Measurements from ENCODE around the gene SAMD1. TPM values are rescaled to one million over a fixed set of nuclear protein-coding genes. Genes with fewer than 3 reads are reported as not detected.
A peak's percentile ranks its signal among the peaks of the same experiment; 100 is the strongest.
"Not testable (repeated sequence)": the region's sequence is repeated elsewhere in the genome, so short reads cannot be mapped to it uniquely, and the experiment has no call there.

Gene SAMD1
- total RNA-seq, 2 donors from 2014 or later: 45.5 to 54.6 TPM

- peaks cover 14% of the 10 kb centered on the region in 2 donors for H3K4me1 Mint-ChIP-seq (ENCODE audit: low read depth in 2 of 2)
- DNase-seq (ENCODE audit: low spot score) (no peak), ATAC-seq (no peak)
- H3K36me3 Mint-ChIP-seq: peaks cover 4% of the 10 kb centered on the region
- H3K4me3 Mint-ChIP-seq: no peak overlapping the region
- peaks cover 21 to 24% of the 10 kb centered on the region in 2 donors for H3K27me3 Mint-ChIP-seq
- H3K27ac Mint-ChIP-seq: no peak overlapping the region
- H3K9me3 Mint-ChIP-seq: no peaks in the 10 kb centered on the region
Measured at GRCh38 chr19:14056741-14057356, 33.7 kb downstream of the SAMD1 start.

DNA sequence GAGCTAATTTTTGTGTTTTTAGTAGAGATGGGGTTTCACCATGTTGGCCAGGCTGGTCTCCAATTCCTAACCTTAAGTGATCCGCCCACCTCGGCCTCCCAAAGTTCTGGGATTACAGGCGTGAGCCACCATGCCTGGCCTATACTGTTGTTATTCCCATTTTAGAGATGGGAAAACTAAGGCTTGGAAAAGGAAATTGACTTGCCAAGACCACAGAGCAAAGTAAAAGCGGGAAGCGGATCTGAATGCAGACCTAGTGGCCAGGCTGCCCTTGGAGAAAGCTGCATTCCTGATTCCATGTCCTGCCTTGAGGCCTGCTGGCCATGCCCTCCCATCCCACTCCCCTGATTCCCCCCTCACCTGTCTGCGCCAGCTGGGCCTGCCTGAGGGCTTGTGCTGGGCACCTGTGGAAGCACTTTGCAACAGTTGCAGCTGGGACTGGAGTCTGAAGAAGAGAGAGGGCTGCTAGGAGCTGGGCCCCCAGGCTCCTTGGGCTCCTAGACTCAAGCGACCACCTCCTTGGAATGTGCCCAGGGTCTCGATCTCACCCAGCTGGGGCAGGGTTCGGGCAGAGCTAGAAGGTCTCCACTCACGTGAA lies 34.4 kb downstream of the SAMD1 start:
- no peak overlapping the region for H3K27ac Mint-ChIP-seq
- no peaks in the 10 kb centered on the region for H3K9me3 Mint-ChIP-seq
- H3K27me3 Mint-ChIP-seq: peaks cover 21 to 24% of the 10 kb centered on the region in 2 donors
- H3K36me3 Mint-ChIP-seq: peaks cover 4% of the 10 kb centered on the region
- peaks cover 14% of the 10 kb centered on the region in 2 donors for H3K4me1 Mint-ChIP-seq (ENCODE audit: low read depth in 2 of 2)
- ATAC-seq (no peak), DNase-seq (ENCODE audit: low spot score) (no peak)
- H3K4me3 Mint-ChIP-seq: no peak overlapping the region

DNA sequence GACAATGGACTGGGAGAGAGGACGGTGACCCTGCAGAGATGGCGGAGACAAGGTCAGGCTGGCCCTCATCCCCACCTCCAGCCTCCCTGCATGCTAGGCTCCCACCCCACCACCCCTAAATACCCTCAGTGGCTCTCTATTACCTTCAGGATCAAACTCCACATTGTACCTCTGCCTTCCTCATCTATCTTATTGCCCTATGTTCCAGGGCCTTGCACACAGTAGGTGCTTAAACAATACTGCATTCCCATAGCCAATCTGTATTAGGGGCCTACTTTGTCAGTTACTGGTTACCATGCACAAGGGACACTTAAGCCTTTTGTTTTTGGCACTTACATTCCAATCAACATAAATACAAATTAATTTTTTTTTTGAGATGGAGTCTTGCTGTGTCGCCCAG lies 35.2 kb downstream of the SAMD1 start:
- no peaks in the 10 kb centered on the region for H3K9me3 Mint-ChIP-seq
- no peak for DNase-seq (ENCODE audit: low spot score)
- no peak for ATAC-seq
- H3K27me3 Mint-ChIP-seq: peaks cover 21 to 24% of the 10 kb centered on the region in 2 donors
- peaks cover 4% of the 10 kb centered on the region for H3K36me3 Mint-ChIP-seq
- H3K4me1 Mint-ChIP-seq (ENCODE audit: low read depth in 2 of 2): peaks cover 14% of the 10 kb centered on the region in 2 donors
- no peak overlapping the region for H3K27ac Mint-ChIP-seq
- no peak overlapping the region for H3K4me3 Mint-ChIP-seq

DNA sequence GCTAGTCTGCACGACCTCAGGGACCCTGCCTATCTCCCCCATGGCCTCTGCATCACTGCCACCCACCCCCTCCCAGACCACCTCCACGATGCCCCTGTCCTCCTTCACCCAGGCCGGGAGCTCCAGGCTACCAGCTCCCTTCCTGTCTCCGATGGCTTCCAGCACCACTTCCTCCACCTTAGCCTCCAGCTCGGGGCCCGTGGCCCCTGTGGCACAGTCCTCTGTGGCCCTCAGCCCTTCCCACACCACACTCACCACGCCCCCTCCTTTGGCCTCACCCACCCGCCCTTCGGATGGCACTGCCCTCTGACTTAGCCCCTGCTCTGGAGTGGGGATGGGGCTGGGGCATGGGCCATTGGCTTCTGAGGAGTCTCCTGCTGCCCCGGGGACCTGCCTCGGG lies 35.8 kb downstream of the SAMD1 start:
- no peak for ATAC-seq
- Mint-ChIP-seq H3K27ac (no peak overlapping the region), H3K9me3 (no peaks in the 10 kb centered on the region), H3K27me3 (peaks cover 18 to 21% of the 10 kb centered on the region in 2 donors), H3K36me3 (peaks cover 4% of the 10 kb centered on the region), H3K4me1 (ENCODE audit: low read depth in 2 of 2) (peaks cover 14% of the 10 kb centered on the region in 2 donors), H3K4me3 (no peak overlapping the region)
- DNase-seq (ENCODE audit: low spot score): no peak

DNA sequence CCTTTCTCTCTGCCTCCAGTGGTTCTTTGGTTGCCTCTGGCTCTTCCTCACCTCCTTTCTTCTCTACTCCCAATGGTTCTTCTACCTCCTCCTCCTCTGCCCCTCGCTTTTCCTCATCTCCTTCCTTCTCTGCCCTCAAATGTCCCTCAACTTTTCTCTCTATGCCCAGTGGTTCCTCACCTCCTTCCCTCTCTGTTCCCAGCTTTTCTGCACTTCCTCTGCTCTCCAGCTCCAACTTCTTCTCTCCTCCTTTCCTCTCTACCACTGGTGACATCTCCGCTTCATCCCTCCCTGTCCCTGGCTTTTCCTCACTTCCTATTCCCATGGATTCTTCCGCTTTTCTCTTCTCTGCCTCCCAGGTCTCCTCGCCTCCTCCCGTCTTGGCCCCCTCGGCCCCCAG lies 36.5 kb downstream of the SAMD1 start:
- DNase-seq (ENCODE audit: low spot score) (no peak), ATAC-seq (no peak)
- Mint-ChIP-seq H3K27ac (no peak overlapping the region), H3K27me3 (peaks cover 15 to 16% of the 10 kb centered on the region in 2 donors), H3K36me3 (peaks cover 4% of the 10 kb centered on the region), H3K9me3 (no peaks in the 10 kb centered on the region), H3K4me1 (ENCODE audit: low read depth in 2 of 2) (peaks cover 14% of the 10 kb centered on the region in 2 donors), H3K4me3 (no peak overlapping the region)

GRCh38 chr19:14053500-14053899 lies 37.1 kb downstream of the SAMD1 start:
- Mint-ChIP-seq H3K36me3 (peaks cover 4% of the 10 kb centered on the region), H3K9me3 (no peaks in the 10 kb centered on the region), H3K4me1 (ENCODE audit: low read depth in 2 of 2) (peaks cover 10% of the 10 kb centered on the region in 2 donors), H3K27ac (no peak overlapping the region), H3K4me3 (no peak overlapping the region), H3K27me3 (peaks cover 10% of the 10 kb centered on the region in 2 donors)
- no peak for ATAC-seq
- DNase-seq (ENCODE audit: low spot score): no peak

- no peaks in the 10 kb centered on the region for H3K9me3 Mint-ChIP-seq
- H3K4me1 Mint-ChIP-seq (ENCODE audit: low read depth in 2 of 2): peaks cover 9 to 10% of the 10 kb centered on the region in 2 donors
- ATAC-seq: no peak
- H3K36me3 Mint-ChIP-seq: peaks cover 4% of the 10 kb centered on the region
- peaks cover 5% of the 10 kb centered on the region in 2 donors for H3K27me3 Mint-ChIP-seq
- H3K27ac Mint-ChIP-seq: no peak overlapping the region
- no peak overlapping the region for H3K4me3 Mint-ChIP-seq
- no peak for DNase-seq (ENCODE audit: low spot score)
Measured at GRCh38 chr19:14053032-14053431, 37.5 kb downstream of the SAMD1 start.

GRCh38 chr19:14052470-14052869 lies 38.1 kb downstream of the SAMD1 start:
- H3K9me3 Mint-ChIP-seq: no peaks in the 10 kb centered on the region
- no peaks in the 10 kb centered on the region for H3K27me3 Mint-ChIP-seq
- H3K4me1 Mint-ChIP-seq (ENCODE audit: low read depth in 2 of 2): peaks cover 4 to 5% of the 10 kb centered on the region in 2 donors
- H3K4me3 Mint-ChIP-seq: no peak overlapping the region
- DNase-seq (ENCODE audit: low spot score) (no peak), ATAC-seq (no peak)
- peaks cover 4% of the 10 kb centered on the region for H3K36me3 Mint-ChIP-seq
- H3K27ac Mint-ChIP-seq: no peak overlapping the region

DNA sequence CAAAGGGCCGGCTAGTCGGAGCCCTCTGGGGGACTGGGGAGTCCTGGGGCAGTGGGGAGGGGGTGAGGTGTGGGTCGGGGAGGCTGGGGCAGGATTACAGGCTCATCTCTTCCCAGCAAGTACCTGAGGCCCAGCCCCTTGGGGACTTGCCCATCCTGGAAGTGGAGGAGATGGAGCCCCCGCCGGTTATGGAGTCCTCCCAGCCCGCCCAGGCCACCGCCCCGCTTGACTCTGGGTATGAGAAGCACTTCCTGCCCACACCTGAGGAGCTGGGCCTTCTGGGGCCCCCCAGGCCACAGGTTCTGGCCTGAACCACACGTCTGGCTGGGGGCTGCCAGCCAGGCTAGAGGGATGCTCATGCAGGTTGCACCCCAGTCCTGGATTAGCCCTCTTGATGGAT lies 38.6 kb downstream of the SAMD1 start:
- ATAC-seq (peak in 1 of 2 donors; percentile 14), DNase-seq (ENCODE audit: low spot score) (no peak)
- H3K27me3 Mint-ChIP-seq: no peaks in the 10 kb centered on the region
- H3K36me3 Mint-ChIP-seq: peaks cover 4% of the 10 kb centered on the region
- no peak overlapping the region for H3K4me3 Mint-ChIP-seq
- peaks cover 4 to 5% of the 10 kb centered on the region in 2 donors for H3K4me1 Mint-ChIP-seq (ENCODE audit: low read depth in 2 of 2)
- H3K9me3 Mint-ChIP-seq: no peaks in the 10 kb centered on the region
- no peak overlapping the region for H3K27ac Mint-ChIP-seq

DNA sequence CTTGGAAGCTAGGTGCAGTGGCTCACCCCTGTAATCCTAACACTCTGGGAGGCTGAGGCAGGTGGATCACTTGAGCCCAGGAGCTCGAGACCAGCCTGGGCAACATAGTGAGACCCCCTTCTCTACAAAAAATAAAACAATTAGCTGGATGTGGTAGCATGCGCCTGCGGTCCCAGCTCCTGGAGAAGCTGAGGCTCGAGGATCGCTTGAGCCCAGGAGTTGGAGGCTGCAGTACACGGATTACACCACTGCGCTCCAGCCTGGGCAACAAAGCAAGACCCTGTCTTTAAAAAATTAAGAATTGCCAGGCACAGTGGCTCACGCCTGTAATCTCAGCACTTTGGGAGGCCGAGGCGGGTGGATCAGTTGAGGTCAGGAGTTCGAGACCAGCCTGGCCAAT lies 39.6 kb downstream of the SAMD1 start:
- not testable (repeated sequence) for DNase-seq (ENCODE audit: low spot score); H3K27me3 Mint-ChIP-seq; H3K4me3 Mint-ChIP-seq; H3K4me1 Mint-ChIP-seq (ENCODE audit: low read depth in 2 of 2); ATAC-seq; H3K27ac Mint-ChIP-seq; H3K9me3 Mint-ChIP-seq; H3K36me3 Mint-ChIP-seq

- H3K9me3 Mint-ChIP-seq: no peaks in the 10 kb centered on the region
- DNase-seq (ENCODE audit: low spot score): no peak
- H3K4me3 Mint-ChIP-seq: no peak overlapping the region
- no peak overlapping the region for H3K27ac Mint-ChIP-seq
- peaks cover 4% of the 10 kb centered on the region for H3K36me3 Mint-ChIP-seq
- ATAC-seq: no peak
- H3K4me1 Mint-ChIP-seq (ENCODE audit: low read depth in 2 of 2): peaks cover 4 to 5% of the 10 kb centered on the region in 2 donors
- no peaks in the 10 kb centered on the region for H3K27me3 Mint-ChIP-seq
Measured at GRCh38 chr19:14050512-14050911, 40.0 kb downstream of the SAMD1 start.

GRCh38 chr19:14048443-14049153 lies 42.0 kb downstream of the SAMD1 start:
- Mint-ChIP-seq H3K4me1 (ENCODE audit: low read depth in 2 of 2) (peaks cover 4 to 5% of the 10 kb centered on the region in 2 donors), H3K36me3 (peaks cover 4% of the 10 kb centered on the region), H3K9me3 (no peaks in the 10 kb centered on the region), H3K27ac (no peak overlapping the region), H3K27me3 (no peaks in the 10 kb centered on the region), H3K4me3 (no peak overlapping the region)
- peak; percentile 79 for DNase-seq (ENCODE audit: low spot score)
- ATAC-seq: peak; percentile 82 to 85

DNA sequence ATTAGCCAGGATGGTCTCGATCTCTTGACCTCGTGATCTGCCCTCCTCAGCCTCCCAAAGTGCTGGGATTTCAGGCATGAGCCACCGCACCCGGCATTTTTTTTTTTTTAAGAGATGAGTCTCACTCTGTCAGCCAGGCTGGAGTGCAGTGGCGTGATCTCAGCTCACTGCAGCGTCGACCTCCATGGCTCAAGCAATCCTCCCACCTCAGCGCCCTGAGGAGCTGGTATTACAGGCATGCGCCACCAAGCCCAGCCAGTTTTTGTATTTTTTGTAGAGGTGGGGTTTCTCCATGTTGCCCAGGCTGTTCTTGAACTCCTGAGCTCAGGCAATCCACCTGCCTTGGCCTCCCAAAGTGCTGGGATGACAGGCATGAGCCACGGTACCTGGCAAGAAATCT lies 42.7 kb downstream of the SAMD1 start:
- H3K27me3 Mint-ChIP-seq; H3K4me3 Mint-ChIP-seq; H3K27ac Mint-ChIP-seq; DNase-seq (ENCODE audit: low spot score); ATAC-seq; H3K4me1 Mint-ChIP-seq (ENCODE audit: low read depth in 2 of 2); H3K9me3 Mint-ChIP-seq; H3K36me3 Mint-ChIP-seq: not testable (repeated sequence)

Measured in natural killer cell treated with Interleukin-12 subunit alpha and Interleukin-12 subunit beta and Interleukin-15 and Interleukin-18, amount 100 ng/mL, for 72 hours (primary cell).